Stromal cell of bone marrow (primary cell): ENCODE measurements around the gene KRTAP12-4.
"Not testable (repeated sequence)": the region's sequence is repeated elsewhere in the genome, so short reads cannot be mapped to it uniquely, and the experiment has no call there.

ENCODE experiments used
- DNase-seq: peaks from one replicate; pipeline ENCODE4 v3.0.0-alpha.2; 2012; ENCODE audit warnings: low read depth

The KRTAP12-4 gene

DNA sequence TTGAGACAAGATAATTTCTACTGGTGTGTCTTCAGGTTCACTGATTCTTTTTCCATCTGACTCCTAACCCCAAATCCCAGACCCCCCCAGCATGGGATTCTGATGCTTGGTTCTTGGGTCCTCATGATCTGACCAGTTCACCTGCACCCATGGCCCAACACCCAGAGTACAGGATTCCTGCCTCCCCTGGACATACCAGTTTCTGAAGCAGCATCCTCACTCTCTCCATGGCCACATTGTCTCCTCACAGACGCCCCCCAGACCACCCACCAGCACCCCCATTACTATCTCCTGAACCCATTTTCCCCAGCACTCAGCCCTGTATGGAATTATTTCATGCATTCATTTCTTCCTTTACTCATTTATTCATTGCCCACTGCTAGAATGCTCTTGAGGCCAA lies 2.4 kb upstream of the KRTAP12-4 start:
- DNase-seq: no peak

DNA sequence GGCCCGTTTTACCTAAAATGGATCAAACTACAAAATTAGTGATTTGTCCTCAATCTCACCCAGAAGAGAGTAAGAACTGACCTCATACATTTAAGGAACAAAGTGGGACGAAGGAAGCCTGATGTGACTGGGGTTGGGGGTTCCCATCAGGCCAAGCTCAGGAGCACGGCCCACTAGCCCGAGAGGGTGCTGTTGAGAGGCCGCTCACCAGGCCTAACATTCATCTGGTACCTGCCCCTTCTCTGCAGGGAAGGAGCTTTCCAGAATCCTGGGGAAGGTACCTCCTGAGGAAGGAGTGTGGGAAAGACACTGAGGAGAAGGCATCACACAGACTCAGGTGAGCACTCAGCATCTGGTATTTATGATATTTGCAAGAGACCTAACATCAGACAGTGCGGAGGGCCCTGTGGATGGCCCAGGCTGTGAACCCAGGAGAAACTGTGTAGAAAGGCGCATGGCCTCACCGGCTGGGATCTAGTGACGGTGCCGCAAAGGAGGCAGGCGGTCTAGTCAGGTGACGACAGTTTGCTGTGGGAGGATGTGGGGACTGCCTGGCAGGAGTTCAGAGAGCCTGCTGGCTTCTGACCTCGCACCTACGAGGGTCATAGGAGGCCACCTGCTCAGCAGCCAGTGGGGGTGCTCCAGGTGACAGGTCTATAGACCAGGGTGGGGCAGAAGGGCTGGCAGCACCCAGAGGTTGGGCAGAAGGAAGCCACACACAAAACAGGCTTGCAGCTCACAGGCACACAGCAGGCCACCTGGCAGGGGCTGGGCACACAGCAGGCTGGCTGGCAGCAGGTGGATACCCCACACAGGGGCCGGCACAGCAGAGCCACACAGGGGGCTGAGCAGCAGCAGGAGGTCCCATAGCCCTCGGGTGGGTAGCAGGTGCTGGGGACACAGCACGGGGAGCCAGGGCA lies 543 bp downstream of the KRTAP12-4 start:
- no peak for DNase-seq

DNA sequence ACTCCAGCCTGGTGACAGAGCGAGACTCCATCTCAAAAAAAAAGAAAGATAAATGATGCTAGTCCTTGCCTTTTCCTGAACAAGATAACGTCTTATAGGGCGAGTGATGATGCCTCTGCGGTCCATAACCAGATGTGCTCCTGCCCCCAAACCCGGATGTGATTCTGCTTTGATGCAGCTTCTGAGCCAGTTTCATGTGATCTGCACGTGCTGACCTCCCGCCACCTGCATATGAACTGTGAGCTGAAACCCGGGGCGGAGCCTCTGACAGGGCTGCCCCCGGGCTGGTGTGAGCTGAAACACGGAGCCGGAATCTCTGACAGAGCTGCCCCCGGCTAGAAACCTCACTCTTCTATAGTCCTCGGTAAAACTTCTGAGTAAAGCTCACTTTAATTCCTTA lies 1.3 kb downstream of the KRTAP12-4 start:
- no peak for DNase-seq

DNA sequence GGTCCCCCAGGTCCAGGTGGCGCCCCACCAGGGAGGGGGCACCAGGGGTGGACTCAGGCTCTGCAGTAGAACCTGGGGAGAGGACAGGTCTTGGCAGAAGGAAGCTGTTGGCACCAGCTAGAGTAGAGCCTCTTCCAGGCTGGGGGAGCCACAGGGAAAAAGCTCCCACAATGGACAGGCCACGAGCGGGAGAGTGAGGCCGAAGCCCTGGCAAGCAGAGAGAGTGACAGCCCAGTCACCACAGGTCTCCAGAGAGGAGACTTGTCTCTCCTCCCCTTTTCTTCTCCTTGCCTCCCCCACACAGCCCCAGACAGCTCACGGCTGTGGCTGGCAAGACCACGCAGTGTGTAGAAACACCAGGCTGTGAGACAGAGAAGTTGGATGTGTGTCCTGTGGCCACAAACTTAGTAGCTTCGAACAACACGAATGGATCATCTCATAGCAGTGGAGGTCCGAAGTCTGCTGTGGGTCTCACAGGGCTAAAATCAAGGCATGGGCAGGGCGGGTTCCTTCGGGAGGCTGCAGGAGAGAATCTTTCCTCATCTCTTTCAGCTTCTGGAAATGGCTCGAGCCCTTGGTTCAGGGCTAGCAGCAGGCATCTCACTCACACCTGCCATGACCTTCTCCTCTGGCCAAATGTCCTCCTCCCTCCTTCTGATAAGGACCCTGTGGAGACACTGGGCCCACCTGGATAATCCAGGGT lies 3.3 kb downstream of the KRTAP12-4 start:
- no peak for DNase-seq

DNA sequence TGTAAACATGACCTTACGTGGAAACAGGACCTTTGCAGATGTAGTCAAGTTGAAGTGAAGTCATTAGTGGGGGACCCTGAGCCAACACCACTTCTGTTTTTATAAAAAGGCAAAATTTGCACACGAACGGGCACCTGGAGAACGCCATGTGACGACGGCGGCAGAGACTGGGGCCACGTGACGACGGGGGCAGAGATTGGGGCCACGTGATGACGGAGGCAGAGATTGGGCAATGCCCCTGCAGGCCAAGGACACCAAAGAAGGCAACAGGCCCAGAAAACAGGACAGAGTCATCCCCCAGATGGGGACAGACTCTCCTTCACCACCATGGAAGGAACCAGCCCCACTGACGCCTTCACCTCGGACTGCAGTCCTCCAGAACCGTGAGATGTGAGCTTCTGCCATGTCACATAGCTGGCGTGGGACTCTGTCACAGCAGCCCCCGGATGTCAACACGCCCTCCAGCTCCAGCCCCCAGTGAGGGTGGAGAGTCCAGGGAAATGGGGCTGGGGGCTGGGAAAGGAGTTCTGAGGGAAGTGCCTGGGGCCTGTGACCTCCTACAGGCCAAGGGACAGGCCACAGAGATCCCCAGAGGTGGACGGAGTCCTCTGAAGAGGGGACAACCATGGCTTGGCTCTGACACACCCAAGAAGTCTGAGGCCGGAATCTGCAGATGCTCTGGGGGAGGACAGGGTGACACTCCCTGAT lies 4.0 kb downstream of the KRTAP12-4 start:
- no peak for DNase-seq

DNA sequence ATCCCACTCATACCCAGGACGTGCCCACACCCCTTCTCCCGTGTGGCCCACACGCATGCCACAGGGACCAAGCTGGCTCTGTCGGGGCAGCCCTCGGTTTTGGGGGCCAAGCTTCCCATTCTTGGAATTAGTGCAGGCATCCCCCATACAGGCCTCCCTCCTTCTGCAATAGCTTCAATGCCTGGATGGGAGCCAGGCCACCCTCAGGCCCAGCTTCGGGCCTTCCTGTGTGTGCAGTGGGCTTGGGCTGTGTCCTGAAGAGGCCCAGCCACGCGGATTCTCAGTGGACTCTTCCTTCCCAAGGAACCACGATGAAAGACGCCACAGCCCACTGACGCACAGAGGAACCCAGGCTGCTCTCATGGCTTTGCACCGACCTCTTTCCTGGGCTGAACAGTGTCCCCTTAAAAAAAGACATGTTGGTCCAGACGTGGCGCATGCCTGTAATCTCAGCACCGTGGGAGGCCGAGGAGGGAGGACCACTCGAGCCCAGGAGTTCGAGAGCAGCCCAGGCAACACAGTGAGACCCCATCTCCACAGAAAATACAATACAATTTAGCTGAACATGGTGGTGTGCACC lies 4.8 kb downstream of the KRTAP12-4 start:
- DNase-seq: no peak

DNA sequence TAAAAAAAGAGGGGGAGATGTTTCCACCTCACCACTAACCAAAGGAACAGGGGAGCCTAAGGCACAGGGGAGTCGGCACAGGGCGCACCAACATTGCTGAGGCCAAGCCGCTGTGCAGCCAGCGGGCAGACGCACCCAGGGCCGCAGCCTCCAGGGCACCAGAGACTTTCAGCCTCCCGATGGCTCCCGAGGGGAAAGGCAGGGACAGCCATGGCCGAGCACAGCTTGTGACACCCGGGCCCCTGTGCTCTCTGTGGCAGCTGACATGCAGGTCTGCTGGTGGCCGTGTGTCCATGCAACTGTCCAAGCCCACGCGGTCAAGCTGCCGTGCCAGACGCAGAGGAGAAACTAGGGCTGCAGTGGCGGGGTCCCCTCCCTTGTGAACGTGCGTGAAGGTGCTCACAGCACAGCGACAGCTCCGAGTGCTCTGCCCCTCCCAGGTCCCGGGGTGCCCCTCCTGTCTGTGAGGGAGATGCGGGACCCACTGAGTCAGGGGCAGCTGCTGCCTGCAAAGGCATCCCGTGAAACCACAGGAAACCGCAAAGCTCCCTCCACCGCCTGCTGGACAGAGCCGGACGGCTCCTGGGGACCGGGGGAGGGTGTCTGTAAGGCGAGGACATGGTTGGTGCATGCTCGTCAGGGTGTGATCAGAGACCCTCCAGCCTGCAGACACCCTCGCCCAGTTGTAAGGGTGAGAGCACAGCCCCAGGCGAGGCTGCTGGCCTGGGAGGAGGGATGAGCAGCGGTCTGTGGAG lies 5.7 kb downstream of the KRTAP12-4 start:
- no peak for DNase-seq

DNA sequence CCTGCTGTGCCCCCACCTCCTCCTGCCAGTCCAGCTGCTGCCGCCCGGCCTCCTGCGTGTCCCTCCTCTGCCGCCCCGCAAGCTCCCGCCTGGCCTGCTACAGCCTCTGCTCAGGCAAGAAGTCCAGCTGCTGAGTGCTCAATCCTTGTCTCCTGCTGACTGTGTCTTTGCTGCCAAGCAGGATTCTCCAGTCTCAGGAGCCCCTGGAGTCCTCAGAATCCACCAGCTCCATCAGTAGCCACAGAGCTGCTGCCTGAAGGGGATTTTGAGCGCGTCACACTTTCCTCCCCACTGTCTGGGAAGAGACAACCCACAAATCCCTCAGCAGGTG lies 7.3 kb downstream of the KRTAP12-4 start:
- DNase-seq: no peak

DNA sequence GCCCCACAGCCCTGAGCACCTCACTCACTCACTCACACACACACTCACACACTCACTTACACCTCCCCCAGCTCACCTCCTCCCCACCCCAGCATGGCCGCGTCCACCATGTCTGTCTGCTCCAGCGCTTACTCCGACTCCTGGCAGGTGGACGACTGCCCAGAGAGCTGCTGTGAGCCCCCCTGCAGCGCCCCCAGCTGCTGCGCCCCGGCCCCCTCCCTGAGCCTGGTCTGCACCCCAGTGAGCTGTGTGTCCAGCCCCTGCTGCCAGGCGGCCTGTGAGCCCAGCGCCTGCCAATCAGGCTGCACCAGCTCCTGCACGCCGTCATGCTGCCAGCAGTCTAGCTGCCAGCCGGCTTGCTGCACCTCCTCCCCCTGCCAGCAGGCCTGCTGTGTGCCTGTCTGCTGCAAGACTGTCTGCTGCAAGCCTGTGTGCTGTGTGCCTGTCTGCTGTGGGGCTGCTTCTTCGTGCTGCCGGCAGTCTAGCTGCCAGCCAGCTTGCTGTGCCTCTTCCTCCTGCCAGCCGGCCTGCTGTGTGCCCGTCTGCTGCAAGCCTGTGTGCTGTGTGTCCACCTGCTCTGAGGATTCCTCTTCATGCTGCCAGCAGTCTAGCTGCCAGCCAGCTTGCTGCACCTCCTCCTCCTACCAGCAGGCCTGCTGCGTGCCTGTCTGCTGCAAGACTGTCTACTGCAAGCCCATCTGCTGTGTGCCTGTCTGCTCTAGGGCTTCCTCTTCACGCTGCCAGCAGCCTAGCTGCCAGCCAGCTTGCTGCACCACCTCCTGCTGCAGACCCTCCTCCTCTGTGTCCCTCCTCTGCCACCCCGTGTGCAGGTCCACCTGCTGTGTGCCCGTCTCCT lies 7.9 kb downstream of the KRTAP12-4 start, which contains the start of gene KRTAP10-11:
Gene KRTAP10-11 (plus strand): TSS at position 49 of the 856 bp plus-strand sequence. CDS start 45 bp downstream, at position 94.
- not testable (repeated sequence) for DNase-seq

DNA sequence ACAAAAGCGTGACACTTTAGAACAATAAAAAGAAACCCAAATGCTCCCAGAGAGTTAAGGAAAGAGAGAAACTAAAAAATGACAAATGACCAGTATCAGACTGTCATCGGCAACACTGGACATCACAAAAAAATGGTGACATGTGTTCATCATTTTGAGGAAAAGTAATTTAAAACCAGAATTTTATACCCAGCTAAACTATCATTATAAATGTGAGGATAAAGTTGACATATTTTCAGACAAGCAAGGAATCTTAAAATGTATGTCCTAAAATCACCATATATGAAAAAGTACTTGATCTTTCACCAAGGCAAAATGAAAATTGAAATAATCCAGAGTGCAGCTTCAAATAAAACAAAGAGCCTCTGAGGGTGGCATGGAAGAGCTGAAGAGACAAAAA lies 9.6 kb downstream of the KRTAP12-4 start:
- no peak for DNase-seq

DNA sequence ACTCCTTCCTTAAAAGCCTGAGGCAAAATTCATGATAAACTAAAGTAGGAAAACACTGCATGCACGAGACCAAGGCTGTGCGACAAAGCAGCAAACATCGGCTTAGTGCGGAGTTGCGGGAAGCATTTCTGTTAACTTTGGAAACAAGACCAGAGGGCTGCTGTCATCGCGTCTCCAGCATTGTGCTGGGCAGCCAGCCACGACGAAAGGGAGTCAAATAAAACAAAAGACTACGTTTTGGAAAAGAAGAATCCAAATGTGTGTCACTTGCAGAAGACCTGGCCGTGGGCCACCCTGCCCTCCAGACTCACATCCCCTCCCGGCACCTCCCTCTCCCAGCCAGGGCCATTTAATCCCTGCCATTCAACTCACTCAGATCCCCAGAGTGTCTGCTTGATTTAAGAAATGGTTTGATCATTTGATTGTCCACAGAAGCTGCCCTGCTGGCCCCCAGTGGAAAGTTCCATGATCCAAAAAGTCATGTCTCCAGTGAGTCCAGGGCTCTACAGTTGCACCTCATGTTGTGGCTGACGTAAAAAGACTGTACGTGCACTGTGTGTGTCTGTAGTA lies 10.6 kb downstream of the KRTAP12-4 start:
- no peak for DNase-seq

DNA sequence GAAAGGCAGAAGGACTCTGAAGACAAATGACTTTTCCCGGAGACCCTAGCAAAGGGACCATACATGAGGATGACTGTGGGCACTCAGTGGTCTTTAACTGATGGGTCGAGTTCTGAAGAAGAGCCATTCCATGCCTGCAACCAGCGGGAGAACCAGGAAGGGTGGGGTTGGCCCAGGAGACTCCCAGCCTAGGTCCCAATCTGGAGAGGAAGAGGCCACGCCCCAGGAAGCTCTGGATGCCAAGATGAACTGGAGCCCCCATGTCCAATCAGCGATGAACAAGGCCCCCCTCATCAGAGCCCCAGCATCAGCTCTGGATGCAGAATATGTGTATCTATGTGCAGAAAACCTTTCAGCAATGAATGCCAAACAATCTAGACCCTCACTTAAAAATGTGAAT lies 13.7 kb downstream of the KRTAP12-4 start:
- no peak for DNase-seq

DNA sequence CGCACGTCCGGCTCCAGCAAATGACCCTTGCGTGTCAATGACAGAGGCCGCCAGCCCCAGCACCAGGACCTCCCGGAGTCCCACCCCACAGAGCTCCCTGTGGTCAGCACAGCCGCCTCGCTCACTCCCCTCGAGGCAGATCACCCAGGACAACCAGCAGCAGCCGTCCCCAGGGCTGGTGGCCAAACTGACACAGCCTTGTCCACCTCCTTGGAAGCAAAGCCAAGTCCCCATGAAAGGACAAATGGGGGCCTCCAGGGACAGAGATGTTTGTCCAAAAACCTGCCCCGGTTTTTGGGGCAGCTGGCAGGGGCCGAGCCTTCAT lies 15.2 kb downstream of the KRTAP12-4 start:
- DNase-seq: no peak

DNA sequence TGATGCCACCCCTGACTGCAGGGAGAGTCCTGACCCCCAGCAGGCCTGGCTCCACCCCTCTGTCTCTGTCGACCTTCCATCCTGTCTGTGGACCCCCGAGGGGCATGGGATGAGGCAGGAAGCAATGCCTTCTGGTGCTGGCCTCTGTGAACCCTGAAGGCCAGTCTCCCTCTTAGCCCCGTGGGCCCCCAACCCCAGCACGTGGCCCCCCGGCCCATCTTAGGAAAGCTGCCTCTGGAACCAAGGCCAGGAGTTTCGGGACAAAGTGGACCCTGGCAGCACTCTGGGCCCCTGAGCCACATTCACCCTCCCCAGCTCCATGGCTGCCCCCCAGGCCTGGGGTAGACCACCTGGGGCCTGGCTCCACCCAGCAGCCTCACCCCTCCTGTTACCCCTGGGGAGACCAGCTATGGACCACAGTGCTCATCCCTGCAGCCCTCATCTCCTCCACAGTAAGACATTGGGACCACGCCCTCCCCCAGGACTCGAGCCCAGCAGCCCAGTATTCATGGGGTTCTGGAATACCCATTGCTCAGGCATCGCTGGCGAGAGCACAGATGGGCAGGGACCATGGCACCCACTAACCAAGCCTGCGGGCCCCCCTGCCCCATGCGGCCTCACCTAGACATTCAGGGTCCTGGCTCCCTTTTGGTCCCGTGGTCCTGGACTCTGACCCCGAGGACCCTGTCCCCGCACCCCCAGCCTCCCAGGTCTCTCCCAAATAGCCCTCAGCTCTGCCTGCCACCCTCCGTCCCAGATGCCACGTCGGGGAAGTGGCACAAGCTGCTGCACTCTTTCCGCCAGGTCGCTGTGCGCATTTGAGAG lies 15.7 kb downstream of the KRTAP12-4 start:
- DNase-seq: not testable (repeated sequence)

DNA sequence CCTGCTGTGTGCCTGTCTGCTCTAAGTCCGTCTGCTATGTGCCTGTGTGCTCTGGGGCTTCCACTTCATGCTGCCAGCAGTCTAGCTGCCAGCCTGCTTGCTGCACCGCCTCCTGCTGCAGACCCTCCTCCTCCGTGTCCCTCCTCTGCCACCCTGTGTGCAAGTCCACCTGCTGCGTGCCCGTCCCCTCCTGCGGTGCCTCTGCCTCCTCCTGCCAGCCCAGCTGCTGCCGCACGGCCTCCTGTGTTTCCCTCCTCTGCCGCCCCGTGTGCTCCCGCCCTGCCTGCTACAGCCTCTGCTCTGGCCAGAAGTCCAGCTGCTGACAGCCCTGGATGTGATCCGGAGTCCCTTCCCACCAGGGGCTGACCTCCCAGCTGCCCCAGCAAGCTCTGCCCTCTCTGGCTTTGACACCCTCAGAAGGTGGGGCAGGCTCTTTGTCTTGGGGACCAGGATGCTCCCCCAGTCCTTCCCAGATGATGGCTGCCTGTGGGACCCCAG lies 16.6 kb downstream of the KRTAP12-4 start:
- DNase-seq: not testable (repeated sequence)

DNA sequence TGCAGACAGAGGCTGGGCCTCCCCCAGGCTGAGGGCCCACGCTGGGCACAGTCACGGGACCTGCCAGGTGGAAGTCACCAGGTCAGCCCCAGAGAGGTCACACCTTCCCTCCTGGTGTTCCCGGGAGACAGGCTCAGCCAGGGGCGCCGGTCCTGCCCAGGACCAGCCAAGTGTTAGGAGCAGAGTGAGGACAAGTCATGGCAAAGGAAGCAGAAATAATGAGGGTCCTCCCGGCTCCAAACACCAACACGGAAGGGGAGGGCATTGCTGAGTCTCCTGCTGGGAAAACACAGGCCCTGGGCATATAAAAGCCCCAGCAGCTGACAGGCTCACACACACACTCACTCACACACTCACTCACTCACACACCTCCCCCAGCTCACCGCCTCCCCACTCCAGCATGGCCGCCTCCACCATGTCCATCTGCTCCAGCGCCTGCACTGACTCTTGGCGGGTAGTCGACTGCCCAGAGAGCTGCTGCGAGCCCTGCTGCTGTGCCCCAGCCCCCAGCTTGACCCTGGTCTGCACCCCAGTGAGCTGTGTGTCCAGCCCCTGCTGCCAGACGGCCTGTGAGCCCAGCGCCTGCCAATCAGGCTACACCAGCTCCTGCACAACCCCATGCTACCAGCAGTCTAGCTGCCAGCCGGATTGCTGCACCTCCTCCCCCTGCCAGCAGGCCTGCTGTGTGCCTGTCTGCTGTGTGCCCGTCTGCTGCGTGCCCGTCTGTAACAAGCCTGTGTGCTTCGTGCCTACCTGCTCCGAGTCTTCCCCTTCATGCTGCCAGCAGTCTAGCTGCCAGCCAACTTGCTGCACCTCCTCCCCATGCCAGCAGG lies 17.2 kb downstream of the KRTAP12-4 start, which contains the start of gene KRTAP10-10:
Gene KRTAP10-10 (plus strand): TSS at position 339 of the 833 bp plus-strand sequence. CDS start 62 bp downstream, at position 401.
- no peak for DNase-seq

DNA sequence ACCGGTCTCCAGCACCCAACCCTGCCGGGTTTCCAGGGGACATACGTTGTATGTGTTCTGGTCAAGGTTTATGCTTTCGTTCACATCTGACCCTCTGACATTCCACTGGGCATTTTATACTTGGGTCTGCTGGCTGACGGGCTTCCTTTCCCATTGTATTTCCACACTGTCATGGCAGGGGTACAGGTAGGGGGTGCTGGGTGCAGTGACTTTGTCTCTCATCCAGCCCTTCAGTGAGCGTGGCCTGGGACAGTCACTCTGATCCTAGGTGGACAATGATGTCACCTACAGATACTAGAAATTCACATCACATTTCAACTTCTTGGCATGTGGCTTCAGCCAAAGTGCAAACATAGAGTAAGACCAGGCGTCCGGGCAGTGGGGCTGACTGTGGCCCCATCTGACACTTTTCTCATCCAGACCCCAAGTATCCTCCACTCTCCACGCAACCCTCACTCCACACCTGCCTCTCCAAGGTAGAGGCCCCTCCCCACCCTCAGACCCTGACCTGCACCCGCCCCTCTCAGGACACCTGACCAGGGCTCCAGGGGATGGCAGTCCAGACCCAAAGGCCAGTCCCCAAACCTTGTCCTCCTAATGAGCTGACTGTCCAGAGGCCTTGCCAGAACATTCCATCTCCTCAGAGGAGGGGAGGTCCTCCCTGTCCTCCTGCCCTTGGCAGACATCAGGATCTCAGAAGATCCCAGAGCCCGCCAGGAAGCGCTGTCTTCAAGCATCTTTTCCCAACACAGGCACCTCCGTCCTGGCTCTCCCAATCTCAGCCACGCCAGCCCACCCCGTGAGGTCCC lies 18.0 kb downstream of the KRTAP12-4 start:
- no peak for DNase-seq
